Pons (tissue), 1 donor: Measurements from ENCODE around the gene FRMPD3.
"Not testable (repeated sequence)": the region's sequence is repeated elsewhere in the genome, so short reads cannot be mapped to it uniquely, and the experiment has no call there.

ENCODE experiments used
- DNase-seq: peaks from one replicate; pipeline ENCODE4 v3.0.0-alpha.2; 2016; ENCODE audit warnings: low spot score

FRMPD3 gene

DNA sequence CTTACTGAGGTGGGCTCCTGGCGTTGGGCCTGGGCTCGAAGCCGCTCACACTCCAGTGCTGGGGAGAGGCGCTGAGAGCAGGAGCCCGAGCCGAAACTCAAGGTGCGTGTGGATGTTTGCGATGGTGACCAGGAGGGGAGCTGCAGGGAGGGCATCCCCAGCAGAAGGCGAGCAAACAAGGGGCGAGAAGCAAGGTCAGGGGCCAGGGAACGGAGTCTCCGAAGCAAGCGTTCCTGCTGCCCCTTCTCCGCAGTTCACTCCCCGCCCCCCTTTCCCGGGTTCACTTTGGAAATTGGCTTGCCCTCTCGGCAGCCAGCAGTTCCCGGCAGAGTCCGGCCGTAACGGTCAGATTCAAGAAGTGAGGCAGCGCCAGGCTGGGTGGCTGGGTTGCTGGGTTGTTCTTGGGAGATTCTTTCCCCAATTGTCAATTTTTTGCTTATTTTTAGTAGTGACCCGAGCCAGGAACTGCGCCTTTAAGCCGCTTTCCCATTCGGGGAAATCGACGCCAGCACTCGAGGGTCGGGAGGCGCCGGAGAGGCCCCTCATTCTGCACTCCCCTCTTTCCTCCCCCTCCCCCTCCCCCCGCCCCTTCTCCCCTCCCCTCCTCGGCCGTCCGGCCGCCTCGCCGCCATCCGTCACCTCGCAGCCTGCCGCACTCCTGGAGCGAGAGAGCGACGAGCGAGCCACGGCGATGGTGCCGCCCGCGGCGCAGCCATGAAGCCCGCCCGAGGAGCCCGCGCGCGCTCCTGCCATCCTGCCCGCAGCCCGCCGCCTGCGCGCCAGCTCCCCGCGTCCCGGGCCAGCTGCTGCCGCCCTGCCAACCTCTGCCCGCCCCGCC lies at the start of gene FRMPD3:
Gene FRMPD3 (plus strand): TSS at position 655 of the 838 bp plus-strand sequence. CDS start 76,937 bp downstream, outside the sequence.
- DNase-seq: no peak

DNA sequence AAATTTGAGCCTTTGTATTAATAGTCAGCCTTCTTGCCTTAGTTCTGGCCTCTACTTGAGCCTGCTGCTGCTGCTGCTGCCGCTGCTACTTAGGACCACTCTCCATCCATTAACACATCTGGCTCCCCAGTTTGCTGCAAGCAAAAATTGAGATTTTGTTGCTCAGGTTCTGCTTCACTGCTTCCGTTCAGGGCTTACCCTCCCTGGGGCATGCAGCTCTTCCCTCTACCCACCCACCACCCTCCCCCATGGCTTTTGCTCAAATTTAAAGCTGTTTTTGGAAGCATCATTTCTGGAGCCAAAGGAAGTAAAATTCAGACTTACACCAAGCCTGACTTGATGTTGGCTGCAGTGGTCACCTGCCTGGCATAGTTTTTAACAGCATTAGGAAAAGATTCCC lies 28.9 kb upstream of the FRMPD3 start:
- DNase-seq: no peak

DNA sequence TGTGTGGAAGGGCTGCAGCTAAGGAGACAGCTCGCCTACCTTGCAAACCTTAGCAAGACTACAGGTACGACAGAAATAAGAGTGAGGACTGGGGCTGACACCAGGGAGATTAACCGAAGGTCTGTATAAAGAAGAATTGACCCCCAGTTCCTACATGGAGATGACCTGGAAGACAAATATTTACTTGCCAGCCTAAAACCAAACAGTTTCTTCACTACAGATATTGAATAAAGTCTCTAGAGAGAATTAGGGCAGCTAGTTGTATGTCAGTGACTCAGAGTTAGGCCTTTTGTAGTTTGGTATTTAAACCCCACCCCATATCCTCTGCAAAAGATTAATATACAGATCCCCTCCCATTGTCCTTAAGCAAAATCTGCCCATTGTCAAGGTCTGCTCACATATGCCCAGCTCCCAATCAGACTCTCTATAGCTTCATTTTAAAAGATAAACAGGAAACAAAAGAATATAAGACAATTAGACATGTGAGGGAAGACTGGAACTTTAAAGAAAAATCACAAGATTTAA lies 28.1 kb upstream of the FRMPD3 start:
- DNase-seq: no peak

DNA sequence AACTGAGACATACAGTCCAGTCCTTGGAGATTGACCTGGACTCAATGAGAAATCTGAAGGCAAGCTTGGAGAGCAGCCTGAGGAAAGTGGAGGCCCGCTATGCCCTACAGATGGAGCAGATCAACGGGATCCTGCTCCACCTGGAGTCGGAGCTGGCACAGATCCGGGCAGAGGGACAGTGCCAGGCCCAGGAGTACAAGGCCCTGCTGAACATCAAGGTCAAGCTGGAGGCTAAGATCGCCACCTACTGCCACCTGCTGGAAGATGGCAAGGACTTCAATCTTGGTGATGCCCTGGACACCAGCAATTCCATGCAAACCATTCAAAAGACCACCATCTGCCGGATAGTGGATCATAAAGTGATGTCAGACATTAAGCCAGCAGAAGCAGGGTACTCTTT lies 20.4 kb upstream of the FRMPD3 start:
- no peak for DNase-seq

DNA sequence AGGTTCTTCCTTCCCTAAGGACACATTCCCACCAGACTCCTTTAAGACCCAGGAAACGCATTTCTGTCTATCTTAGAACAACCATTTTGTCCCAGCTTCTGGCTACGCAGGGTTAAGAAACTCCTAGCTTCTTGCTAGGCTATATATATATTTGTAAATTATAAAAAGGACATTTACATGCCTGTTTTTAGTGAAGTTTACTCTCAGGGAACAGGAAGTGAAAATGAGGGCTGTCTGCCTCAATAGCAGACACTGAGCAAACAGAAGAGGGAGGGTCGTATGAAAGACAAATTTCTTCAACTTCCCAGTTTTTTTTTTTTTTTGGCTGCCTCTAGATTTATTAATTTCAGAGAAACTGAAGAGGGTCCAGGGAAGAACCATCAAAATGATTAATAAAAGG lies 9.3 kb upstream of the FRMPD3 start:
- no peak for DNase-seq

DNA sequence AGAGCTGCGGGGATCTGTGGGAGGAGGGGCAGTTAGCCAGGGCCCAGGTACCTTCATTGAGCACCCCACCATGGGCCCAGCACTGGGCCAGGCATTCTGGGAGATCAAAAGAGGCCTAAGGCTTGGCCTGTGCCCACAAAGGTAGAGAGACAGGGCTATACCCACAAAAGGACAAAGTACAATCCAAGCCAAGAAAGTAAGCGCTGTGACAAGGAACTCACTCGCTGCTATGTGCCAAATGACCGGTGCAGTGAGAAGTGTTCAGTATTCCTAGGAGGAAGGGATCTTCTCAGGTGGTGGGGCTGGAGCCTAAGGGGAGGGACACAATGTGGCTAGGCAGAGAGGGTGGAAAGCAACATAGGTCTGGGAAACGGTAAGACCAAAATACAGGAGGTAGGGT lies 8.8 kb upstream of the FRMPD3 start:
- DNase-seq: no peak

DNA sequence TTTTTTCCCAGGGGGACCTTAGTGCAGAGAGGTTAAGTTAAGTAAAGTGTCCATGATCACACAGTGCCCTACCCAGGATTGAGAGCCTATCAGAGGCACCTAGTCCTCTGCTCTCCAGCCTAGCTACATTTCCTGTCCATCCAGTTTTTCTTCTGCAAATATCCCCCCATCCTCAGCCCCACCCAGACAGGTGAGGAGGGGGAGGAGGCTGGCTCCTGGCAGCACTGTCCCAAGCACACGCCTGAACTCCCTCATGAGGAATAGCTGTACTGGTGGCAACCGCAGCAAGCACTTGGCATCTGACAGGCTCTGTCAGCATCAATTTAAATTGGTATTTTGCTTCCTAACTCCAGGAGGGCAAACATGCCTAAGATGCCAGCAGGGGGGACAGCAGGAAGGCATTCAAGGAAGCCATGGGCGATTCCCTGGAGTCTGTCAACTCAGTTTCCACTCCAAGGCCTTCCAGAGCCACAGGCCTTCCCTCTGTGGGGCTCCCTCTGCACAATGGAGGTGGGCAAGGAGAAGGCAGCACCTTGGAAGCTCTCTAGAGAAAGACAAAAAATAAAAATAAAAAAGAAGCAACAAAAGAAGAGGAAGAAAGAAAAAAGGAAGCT lies 6.4 kb upstream of the FRMPD3 start:
- no peak for DNase-seq

DNA sequence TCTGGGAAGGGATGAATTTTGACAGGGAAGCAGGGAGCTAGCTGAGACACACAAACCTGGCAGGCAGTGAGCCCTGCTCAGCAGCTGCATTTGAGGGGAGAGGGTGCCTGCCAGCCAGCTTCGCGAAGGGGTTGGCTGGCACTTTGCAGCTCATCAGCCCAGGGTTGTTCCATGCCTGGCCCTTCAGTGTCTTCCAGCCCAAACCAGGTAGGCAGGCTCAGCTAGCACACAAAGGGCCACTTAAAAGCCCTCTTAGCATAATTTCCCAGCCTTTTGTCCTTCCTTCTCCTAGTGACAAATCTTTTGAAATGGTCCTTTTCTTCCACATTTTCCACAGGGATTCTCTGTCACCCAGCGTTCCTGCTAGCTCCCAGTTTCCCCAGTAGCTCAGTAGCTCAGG lies 4.3 kb upstream of the FRMPD3 start:
- DNase-seq: no peak

DNA sequence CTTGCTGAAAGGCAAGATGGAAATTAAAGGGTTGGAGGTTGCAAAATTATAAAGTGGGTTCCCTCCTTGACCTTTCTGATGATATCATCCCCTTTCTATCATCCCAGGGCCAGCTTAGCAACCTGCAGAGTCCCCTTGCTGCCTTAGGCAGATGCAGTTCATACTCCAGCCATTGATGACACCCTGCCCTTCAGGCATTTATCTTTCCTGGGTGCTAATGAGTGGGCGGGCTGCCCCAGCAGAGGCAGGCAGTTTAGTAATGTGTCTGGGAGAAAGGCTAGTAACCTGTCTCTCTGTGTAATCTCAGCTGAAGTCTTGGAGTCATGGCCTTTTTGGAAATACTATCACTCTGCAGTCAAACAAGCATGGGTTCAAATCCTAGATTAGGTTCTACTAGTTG lies 3.8 kb upstream of the FRMPD3 start:
- no peak for DNase-seq

DNA sequence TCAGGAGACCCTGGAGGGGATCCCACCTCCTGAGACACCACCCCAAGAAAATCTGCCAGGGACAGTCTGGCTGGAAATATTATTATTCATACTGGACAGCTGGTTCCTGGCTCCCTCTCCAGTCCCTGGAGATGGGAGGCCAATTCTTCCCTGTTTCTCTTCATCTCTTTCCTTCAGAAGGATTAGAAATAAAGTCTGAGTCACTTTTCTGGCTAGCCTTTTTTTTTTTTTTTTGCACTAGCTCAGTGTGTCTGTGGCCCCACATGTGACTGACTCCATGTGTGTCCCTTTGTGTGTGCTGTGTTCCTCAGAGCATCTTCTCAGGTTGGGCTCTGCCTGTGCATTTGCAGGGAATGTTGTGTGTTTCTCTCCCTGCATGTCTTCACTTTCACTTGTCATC lies 1.8 kb upstream of the FRMPD3 start:
- DNase-seq: no peak

DNA sequence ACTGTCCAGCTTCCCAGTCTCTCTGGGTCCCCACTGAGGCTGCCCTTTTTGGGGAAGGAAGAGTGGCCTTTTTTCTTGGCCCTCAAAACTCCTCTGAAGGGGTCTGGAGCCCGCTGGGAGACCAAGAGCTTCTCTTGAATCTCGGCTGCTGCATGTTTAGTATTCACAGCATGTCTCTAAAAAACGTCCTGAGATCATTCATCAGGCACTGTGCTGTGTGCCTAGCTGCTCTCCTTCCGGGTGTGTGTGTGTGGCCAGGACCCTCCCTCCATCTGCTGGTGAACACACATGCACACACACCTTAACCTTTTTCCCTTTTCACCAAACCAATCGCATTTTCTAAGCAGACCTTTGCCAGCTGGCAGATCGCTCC lies 841 bp upstream of the FRMPD3 start:
- DNase-seq: no peak

DNA sequence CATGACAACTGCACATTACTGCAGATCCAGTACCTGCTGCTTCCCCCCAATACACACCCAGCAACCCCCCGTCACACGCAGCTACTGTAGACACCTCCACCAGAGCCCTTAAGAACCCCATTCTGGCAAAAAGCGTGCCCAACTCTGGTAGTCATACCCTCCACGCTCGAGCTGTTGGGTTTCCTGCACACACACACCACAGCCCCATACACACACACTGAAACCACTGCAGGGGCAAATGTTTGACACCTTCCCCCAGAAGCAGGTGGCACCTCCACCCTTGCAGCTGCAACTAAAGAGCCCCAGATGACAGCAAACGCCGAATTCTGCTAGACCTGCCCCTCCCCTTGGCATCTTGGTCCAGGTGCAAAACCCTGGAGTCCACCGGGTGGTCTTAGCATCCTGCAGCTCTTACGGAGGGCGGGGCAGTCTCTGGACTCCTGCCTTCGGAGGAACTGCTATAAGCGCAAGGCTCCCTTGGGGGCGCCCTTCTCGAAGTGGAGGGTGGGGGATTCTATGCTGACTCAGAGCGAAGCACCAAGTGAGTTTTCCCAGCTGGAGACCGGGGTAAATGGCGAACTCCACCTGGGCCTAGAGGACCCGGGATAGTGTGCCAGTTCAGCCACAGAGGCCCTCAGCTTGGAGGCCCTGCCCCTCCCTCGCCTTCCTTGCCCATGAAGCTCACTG lies 1.5 kb downstream of the FRMPD3 start:
- DNase-seq: no peak

DNA sequence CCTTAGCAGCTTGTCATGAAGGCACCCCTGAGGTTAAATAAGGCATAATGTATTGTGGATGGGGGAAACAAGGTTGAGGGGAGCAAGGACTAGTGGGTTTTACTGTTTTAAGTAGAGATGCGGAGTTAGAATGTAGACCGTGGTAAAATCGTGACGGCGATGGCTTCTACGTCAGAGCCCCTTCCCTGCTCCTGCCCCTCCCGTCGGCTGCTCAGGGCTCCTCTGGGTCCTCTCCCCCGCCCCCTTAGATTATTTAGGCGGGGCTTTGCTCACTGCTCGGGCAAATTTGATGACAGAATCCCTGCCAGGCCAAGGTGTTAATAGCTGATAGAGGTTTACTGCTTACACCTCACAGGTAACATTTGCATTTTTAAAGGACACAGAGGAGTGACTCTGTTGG lies 2.3 kb downstream of the FRMPD3 start:
- DNase-seq: no peak

DNA sequence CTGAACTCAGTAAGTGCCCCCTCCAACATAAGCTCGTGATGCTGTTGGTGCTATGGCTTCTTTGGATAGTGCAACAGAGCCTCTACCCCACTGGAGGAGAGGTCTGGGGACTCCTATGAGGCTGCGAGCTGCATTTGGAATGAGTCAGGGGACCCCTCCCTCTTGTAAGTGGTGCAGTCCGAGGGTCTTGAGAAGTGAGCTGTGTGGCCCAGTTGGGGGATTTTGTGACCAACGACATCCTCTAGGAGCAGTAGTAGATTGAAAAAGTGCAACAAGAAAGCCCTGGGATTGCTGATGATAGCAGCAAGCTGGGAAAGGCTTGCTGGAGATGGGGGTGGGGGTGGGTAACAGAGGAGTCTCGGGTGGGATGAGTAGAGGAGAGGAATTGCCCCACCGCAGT lies 3.1 kb downstream of the FRMPD3 start:
- DNase-seq: no peak

DNA sequence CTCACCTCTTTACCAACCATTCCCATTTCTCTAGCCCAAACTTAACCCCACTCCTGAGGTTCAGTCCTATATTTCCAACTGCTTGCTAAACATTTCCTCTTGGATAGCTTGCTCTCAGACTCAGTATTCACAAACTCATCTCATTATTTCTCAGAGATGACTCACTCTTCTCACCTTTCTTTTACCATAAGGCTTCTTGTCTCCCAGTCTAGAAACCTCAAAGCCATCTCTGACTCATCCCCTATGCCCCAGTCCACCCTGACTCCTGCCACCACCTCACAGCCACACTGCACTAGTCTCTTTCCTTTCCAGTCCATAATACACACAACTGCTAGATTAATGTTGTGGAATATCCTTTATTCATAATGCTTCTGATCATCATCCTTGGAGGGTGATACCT lies 4.8 kb downstream of the FRMPD3 start:
- DNase-seq: no peak

DNA sequence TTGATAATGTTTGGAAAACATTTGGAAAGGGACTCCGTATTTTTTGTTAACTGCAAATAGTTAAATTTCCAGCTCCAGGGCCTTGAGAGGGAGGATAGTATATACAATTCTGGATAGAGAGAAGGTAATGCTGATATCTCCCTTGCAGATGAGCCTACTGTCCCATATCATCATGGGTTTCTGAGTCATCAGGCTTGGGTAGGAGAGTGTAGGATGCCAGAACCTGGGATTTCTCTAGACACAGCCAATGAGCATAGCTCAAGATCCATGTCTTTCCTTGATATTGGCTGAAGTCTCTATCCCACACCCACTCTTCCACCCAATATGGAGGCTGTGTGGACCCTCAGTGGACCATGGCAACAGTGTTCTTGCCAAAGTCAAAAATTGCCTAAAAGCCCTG lies 7.8 kb downstream of the FRMPD3 start:
- no peak for DNase-seq

DNA sequence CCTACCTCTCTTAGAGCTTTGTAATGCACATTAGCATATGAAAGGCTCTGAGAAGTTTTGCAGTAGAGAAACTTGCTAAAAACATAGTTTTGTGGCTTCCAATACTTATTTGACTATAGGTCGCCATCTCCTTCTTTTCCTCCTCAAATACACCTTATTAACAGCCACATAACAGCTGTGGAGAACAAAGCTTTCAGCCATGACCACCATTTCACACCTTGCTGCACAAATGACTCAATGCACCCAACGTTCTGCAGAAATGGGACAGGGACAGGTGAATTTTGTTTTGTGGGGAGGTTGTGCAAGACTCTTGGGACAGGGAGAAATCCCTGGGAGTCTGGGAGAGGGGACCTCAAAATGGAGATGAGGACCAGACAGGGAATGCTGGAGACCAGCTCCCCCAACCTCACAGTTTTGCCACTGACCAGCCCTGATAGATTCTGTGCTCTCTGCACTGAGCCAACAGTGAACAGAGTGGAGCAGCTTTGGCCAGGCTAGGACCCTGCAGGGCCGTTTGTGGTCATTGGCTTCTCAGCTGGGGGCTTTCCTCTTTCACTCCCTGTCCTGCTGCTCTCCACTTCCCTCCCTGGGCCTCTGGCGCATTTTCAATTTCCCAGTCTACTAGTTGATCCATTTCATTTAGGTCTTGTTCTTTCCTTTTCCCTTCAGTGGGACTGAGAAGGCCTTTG lies 16.6 kb downstream of the FRMPD3 start:
- DNase-seq: no peak

DNA sequence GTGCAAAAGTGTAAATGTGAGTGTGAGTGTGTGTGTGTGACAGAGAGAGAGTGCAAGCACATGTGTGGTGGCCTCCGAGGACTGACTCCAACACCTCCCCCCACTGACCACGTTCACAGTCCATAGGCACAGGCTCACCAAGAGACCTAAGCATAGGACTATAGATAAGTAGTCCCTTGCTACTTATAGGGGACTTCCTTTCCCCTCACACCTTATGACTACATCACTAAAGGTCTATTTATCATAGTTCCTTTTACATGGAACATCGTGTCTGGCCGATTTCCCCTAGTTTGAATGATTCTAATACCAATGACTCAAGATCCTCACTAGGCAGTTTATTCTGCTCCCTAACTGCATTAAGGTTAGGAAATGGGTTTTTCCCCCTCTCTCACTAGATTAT lies 17.8 kb downstream of the FRMPD3 start:
- DNase-seq: no peak

DNA sequence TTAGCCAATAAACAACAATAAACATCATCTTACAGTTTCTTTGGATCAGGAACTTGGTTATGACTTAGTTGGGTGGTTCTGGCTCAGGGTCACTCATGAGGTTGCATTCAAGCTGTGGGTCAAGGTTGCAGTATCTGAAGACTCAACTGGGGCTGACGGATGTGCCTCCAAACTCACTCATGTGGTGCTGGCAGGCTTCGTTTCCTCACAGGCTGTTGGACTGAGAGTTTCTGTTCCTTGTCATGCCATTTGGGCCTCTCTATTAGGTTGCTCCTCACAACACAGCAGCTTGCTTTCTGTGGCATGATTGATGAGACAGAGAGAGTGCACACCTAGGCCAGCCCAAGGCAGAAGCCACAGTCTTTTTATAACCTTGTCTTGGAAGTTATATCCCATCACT lies 20.7 kb downstream of the FRMPD3 start:
- no peak for DNase-seq

DNA sequence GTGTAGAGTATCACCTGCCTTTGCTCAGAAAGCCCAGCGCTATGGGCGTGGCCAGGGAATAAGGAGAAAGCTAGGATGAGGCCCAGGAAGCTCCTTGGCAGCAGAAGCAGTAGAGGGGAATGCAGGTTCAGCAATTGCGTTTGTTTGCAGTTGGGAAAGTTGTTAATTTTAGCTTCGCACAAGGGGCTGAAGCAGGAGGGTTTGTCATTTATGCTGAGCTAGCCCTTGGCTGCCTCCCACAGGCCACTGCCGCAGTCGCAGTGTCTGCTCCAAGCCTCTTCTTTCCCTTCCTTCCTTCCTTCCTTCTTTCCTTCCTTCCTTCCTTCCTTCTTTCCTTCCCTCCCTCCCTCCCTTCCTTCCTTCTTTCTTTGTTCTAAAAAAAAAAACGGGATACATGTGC lies 21.5 kb downstream of the FRMPD3 start:
- no peak for DNase-seq

DNA sequence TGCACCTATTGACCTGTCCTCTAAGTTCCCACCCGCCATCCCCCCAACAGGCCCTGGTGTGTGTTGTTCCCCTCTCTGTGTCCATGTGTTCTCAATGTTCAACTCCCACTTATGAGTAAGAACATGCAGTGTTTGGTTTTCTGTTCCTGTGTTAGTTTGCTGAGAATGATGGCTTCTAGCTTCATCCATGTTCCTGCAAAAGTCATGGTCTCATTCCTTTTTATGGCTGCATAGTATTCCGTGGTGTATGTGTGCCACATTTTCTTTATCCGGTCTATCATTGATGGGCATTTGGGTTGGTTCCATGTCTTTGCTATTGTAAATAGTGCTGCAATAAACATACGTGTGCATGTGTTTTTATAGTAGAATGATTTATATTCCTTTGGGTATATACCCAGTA lies 22.0 kb downstream of the FRMPD3 start:
- not testable (repeated sequence) for DNase-seq

DNA sequence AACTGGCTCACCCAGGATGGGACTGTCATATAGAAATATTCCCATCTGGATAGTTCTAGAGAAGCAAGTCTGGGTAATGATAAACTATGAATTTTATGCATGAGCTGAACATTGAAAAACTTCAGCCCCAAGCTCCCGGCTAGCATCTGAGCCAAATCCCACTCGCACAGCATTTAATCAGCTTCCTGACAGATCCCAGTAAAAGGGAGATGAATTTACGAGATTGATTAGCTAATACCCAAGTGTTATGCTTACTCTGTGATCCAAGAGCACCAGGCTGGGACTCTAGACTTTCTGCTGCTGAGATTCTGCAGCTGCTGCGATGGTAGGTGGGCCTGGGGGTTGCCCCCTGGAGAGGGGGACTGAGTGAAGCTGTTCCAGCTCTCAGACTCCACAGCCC lies 28.0 kb downstream of the FRMPD3 start:
- DNase-seq: no peak

DNA sequence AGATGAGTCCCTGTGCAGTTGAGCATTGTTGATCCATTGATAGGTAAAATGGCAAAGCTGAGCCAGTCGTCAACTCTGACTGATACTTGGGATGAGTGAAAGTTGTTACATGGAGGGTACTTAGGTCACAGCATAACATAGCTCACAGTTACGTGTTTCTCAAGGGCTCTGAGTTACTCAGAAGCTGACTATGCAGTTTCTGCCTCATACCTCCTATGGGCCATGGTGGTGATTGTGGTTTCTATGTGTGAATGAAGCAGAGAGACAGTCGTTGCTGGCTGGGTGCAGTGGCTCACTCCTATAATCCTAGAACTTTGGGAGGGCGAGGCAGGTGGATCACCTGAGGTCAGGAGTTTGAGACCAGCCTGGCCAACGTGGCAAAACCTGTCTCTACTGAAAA lies 30.8 kb downstream of the FRMPD3 start:
- DNase-seq: no peak
